ENCODE results near the gene PEF1.

DNA sequence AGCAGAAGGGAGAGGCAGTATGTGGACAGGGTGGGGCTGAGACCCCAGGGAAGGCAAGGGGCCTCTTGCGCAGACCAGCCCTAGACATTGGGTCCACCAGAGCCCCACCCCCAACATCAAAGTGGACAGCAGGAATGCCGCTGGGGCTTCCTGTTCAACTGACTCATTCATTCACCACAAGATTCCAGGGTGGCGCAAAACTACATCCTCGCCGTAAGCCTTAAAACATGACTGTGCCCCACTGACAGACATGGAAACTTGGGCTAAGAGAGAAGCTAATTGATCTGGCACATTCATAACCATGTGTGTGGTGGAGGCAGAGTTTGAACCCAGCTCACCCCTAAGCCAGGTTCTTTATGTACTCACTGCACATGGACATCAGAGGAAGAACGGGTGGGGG is 45.2 kb upstream of the PEF1 start:
- TF ChIP-seq, protein P1, sequence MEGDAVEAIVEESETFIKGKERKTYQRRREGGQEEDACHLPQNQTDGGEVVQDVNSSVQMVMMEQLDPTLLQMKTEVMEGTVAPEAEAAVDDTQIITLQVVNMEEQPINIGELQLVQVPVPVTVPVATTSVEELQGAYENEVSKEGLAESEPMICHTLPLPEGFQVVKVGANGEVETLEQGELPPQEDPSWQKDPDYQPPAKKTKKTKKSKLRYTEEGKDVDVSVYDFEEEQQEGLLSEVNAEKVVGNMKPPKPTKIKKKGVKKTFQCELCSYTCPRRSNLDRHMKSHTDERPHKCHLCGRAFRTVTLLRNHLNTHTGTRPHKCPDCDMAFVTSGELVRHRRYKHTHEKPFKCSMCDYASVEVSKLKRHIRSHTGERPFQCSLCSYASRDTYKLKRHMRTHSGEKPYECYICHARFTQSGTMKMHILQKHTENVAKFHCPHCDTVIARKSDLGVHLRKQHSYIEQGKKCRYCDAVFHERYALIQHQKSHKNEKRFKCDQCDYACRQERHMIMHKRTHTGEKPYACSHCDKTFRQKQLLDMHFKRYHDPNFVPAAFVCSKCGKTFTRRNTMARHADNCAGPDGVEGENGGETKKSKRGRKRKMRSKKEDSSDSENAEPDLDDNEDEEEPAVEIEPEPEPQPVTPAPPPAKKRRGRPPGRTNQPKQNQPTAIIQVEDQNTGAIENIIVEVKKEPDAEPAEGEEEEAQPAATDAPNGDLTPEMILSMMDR (optimal IDR thresholded peaks at IDR 0.05 in 1 of 3, IDR thresholded peaks at IDR 0.05 in 1 of 3, conservative IDR thresholded peaks at IDR 0.05 in 1 of 3; ENCODE audit: extremely low read depth in 1 of 3, insufficient read depth in 2 of 3, low read length in 3 of 3) = no peak
- no peak for TF ChIP-seq EZH2 (IDR thresholded peaks at IDR 0.05; ENCODE audit: low read length)

Data from keratinocyte (primary cell).